ENCODE data around the gene CA5A. TPM values are rescaled to one million over a fixed set of nuclear protein-coding genes. Genes with fewer than 3 reads are reported as not detected.

Gene CA5A
- total RNA-seq, 1 donor from 2014 or later, result not detected

- Histone ChIP-seq H3K27ac (no peak overlapping the region), H3K4me1 (peaks cover 0 to 3% of the 10 kb centered on the region in 2 donors), H3K27me3 (no peaks in the 10 kb centered on the region), H3K4me3 (no peak overlapping the region), H3K36me3 (no peaks in the 10 kb centered on the region), H3K9me3 (no peaks in the 10 kb centered on the region)
- TF ChIP-seq, protein P1, sequence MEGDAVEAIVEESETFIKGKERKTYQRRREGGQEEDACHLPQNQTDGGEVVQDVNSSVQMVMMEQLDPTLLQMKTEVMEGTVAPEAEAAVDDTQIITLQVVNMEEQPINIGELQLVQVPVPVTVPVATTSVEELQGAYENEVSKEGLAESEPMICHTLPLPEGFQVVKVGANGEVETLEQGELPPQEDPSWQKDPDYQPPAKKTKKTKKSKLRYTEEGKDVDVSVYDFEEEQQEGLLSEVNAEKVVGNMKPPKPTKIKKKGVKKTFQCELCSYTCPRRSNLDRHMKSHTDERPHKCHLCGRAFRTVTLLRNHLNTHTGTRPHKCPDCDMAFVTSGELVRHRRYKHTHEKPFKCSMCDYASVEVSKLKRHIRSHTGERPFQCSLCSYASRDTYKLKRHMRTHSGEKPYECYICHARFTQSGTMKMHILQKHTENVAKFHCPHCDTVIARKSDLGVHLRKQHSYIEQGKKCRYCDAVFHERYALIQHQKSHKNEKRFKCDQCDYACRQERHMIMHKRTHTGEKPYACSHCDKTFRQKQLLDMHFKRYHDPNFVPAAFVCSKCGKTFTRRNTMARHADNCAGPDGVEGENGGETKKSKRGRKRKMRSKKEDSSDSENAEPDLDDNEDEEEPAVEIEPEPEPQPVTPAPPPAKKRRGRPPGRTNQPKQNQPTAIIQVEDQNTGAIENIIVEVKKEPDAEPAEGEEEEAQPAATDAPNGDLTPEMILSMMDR (IDR thresholded peaks at IDR 0.05), result no peak
- no peak for DNase-seq (ENCODE audit: low spot score in 2 of 2)
- intact Hi-C loops (cut with DNase I), result no loop called here
Observed at GRCh38 chr16:87926246-87927194, 9.8 kb downstream of the CA5A start.

DNA sequence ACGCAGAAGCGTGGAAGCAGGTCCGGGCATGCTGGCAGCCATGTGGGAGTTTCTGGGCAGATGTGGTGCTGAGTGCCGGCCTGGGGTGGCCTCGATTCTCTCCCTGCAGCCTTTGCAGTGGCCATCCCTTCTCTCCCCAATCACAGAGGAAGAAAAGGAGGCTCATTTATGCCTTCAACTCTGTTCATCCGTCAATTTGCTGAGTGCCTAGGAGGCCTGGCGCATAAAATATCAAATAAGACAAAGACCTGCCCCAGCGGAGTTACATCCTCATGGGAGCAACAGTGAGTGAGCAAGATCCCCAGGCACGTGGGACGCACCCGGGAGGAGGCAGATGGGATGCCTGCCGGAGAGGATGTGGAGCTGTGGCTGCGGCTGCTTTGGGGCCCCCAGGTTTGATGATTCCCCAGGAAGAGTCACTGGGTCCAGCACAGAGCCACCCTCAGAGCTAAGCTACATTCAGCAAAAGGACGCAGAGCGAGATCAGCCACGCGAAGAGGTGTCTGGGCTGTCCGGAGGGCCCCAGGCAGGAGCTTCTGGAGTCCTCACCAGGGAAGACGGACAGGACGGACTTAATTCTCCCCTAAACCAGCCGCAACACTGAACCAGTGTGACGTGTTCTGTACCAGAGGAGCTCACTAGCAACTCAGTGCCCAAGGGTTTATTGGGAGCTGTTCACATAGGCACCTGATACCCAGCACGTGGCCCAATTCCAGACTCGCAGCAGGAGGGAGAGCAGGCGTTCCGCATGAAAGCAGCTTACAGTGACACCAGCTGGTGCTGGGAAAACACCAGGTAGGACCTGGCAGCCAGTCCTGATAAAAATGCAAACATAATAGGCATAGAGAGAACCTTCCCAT, 11.3 kb downstream of the CA5A start:
- no peak for DNase-seq (ENCODE audit: low spot score in 2 of 2)
- Histone ChIP-seq H3K9me3 (no peaks in the 10 kb centered on the region), H3K4me1 (peaks cover 0 to 3% of the 10 kb centered on the region in 2 donors), H3K36me3 (no peaks in the 10 kb centered on the region), H3K27me3 (no peaks in the 10 kb centered on the region), H3K4me3 (no peak overlapping the region), H3K27ac (no peak overlapping the region)
- TF ChIP-seq, protein P1 (IDR thresholded peaks at IDR 0.05), result no peak
- intact Hi-C loops (cut with DNase I), result no loop called here

- intact Hi-C loops (cut with DNase I), result no loop called here
- Histone ChIP-seq H3K4me1 (peaks cover 0 to 3% of the 10 kb centered on the region in 2 donors), H3K27me3 (no peaks in the 10 kb centered on the region), H3K27ac (no peak overlapping the region), H3K9me3 (no peaks in the 10 kb centered on the region), H3K36me3 (no peaks in the 10 kb centered on the region), H3K4me3 (no peak overlapping the region)
- TF ChIP-seq, protein P1 (IDR thresholded peaks at IDR 0.05), result no peak
- no peak for DNase-seq (ENCODE audit: low spot score in 2 of 2)
Observed at GRCh38 chr16:87924041-87924810, 12.1 kb downstream of the CA5A start.

DNA sequence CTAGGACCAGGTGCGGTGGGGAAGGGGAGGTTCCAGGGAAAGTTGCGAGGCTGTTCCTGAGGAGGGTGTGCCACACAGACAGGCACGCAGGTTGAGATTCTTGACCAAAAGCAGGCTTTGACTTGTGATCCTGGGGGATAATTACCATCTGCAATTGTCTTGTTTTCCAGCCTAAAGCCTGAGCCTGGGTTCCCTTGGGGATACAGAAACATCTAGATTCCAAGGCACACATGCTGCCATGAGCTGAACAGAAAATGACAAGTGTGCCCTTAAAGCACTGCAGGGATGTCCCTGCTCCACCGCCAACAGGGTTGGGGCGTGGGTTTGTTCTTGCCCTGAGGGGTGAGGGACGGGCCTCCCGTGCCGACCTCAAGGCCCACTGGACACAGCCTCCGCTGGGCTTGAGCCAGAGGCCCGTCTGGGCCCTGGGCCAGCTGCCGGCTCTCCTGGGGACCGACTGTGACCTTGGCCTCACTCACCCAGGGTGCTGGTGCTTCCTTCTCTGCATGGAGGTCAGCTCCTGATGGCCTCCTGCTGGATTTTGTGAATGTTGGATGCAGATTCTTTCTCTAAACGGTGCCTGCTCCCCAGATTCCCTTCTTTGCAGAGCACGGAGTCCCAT, 14.0 kb downstream of the CA5A start:
- no peak overlapping the region for H3K27ac ChIP-seq
- H3K36me3 ChIP-seq, result no peaks in the 10 kb centered on the region
- TF ChIP-seq, protein P1 (IDR thresholded peaks at IDR 0.05), result no peak
- no peaks in the 10 kb centered on the region for H3K9me3 ChIP-seq
- no peaks in the 10 kb centered on the region for H3K27me3 ChIP-seq
- peaks cover 0 to 12% of the 10 kb centered on the region in 2 donors for H3K4me1 ChIP-seq
- no peak for DNase-seq (ENCODE audit: low spot score in 2 of 2)
- no peak overlapping the region for H3K4me3 ChIP-seq
- intact Hi-C loops (cut with DNase I), result no loop called here
